GM12873 (cell line): Measurements from ENCODE around the gene R3HDML.

ENCODE experiments used
- CTCF ChIP-seq: IDR thresholded peaks from 2 replicates; pipeline ENCODE4 v1.5.1; 2012; ENCODE audit warnings: low read depth, mild to moderate bottlenecking, moderate library complexity, low read length, control low read depth; ENCODE audit not compliant: insufficient read depth; ENCODE audit errors: missing control alignments

The R3HDML gene

GRCh38 chr20:44314870-44315269 lies 22.0 kb upstream of the R3HDML start:
- TF ChIP-seq CTCF: no peak

GRCh38 chr20:44319839-44320422 lies 16.9 kb upstream of the R3HDML start:
- no peak for TF ChIP-seq CTCF

- no peak for TF ChIP-seq CTCF
Observed at GRCh38 chr20:44324343-44324742, 12.5 kb upstream of the R3HDML start.

GRCh38 chr20:44326391-44327159 lies 10.3 kb upstream of the R3HDML start:
- TF ChIP-seq CTCF: no peak

- no peak for TF ChIP-seq CTCF
Observed at GRCh38 chr20:44328428-44328827, 8.4 kb upstream of the R3HDML start.

- TF ChIP-seq CTCF: no peak
Observed at GRCh38 chr20:44331201-44331600, 5.6 kb upstream of the R3HDML start.

GRCh38 chr20:44334306-44334705 lies 2.5 kb upstream of the R3HDML start:
- no peak for TF ChIP-seq CTCF
